HepG2 (cell line): Measurements from ENCODE around the gene TTLL1. TPM values are rescaled to one million over a fixed set of nuclear protein-coding genes. Genes with fewer than 3 reads are reported as not detected.

ENCODE experiments used
- ATAC-seq: fragments of 200-7000 bp; cut with Tn5 transposase; 3 replicates; pipeline ENCODE4 v1.9.1; 2020; ENCODE audit warnings: mild to moderate bottlenecking, moderate library complexity
- BruUV-seq: library from RNA; stranded (reverse); fragments of 400-500 nt; replicated peaks from 2 replicates; lab custom pipeline; 2021; lab: Mats Ljungman, UMichigan
- CTCF ChIA-PET: fragments of 300-600 bp; formaldehyde crosslinking; extraction: SDS; loops from one replicate; lab custom pipeline; 2021; ENCODE audit warnings: low total read pairs, inconsistent platforms, low intra/inter-chr PET ratio; lab: Yijun Ruan, JAX
- POLR2A ChIA-PET: fragments of 350-600 bp; sonication (Branson Sonifier 250); formaldehyde crosslinking; loops from one replicate; lab custom pipeline; 2020; ENCODE audit warnings: antibody characterized with exemption, inconsistent platforms; lab: Yijun Ruan, JAX
- DNase-seq: peaks from one replicate; pipeline ENCODE4 v3.0.0-alpha.2; 2015; ENCODE audit warnings: low spot score
- FAIRE-seq: peaks from 3 replicates; lab custom pipeline; 2011; peaks lifted over from hg19 to GRCh38; lab: Jason Lieb, UNC
- H2AFZ ChIP-seq: one replicate; pipeline ENCODE4 v1.6.1; 2011; ENCODE audit warnings: low read length, inconsistent platforms
- H3K27ac ChIP-seq: fragments of 300-600 bp; 3 replicates; pipeline ENCODE4 v1.8.0; 2011; ENCODE audit warnings: mixed run types, mild to moderate bottlenecking, mixed read lengths, low read length, inconsistent platforms; ENCODE audit not compliant: insufficient read depth; ENCODE audit errors: extremely low read length
- H3K27me3 ChIP-seq, 2 experiments: fragments of 200-600 bp in 1 of 2; 2 replicates in 1 of 2; 3 replicates in 1 of 2; pipeline versions ENCODE4 v1.6.0 to v1.8.0; 2011; ENCODE audit warnings: low read length in 2 of 2, mild to moderate bottlenecking in 2 of 2, moderate library complexity in 2 of 2, inconsistent platforms in 1 of 2; ENCODE audit not compliant: insufficient read depth in 2 of 2, control insufficient read depth in 1 of 2
- H3K36me3 ChIP-seq, 2 experiments: fragments of 200-600 bp in 1 of 2; replicated peaks in 1 of 2; 2 replicates in 1 of 2; 3 replicates in 1 of 2; pipeline versions ENCODE4 v1.5.1 to v1.8.0; 2011; ENCODE audit warnings: low read length in 2 of 2, inconsistent platforms in 1 of 2; ENCODE audit not compliant: insufficient read depth in 2 of 2, control insufficient read depth in 1 of 2
- H3K4me1 ChIP-seq: 2 replicates; pipeline ENCODE4 v1.5.1; 2012; ENCODE audit warnings: low read length, inconsistent platforms; ENCODE audit not compliant: insufficient read depth
- H3K4me2 ChIP-seq: 2 replicates; pipeline ENCODE4 v1.6.0; 2011; ENCODE audit warnings: low read depth, low read length, inconsistent platforms
- H3K4me3 ChIP-seq, 3 experiments: fragments of 200-600 bp in 1 of 3; sonication (generic), shearing (Covaris generic) in 1 of 3; replicated peaks in 1 of 3; 2 replicates each; pipeline ENCODE4 v1.5.1; 2011 to 2016; ENCODE audit warnings: low read length in 3 of 3, inconsistent platforms in 2 of 3, low read depth in 2 of 3, mild to moderate bottlenecking in 2 of 3, control low read depth in 1 of 3, mixed read lengths in 1 of 3; ENCODE audit not compliant: insufficient read depth in 1 of 3
- H3K79me2 ChIP-seq: one replicate; pipeline ENCODE4 v1.6.1; 2011; ENCODE audit warnings: low read length, inconsistent platforms; ENCODE audit not compliant: insufficient read depth
- H3K9ac ChIP-seq: 2 replicates; pipeline ENCODE4 v1.6.0; 2011; ENCODE audit warnings: mild to moderate bottlenecking, low read depth, low read length, inconsistent platforms; ENCODE audit not compliant: insufficient read depth
- H3K9me3 ChIP-seq: 2 replicates; pipeline ENCODE4 v1.5.1; 2012; ENCODE audit warnings: mild to moderate bottlenecking, low read length
- H4K20me1 ChIP-seq: 2 replicates; pipeline ENCODE4 v1.6.0; 2011; ENCODE audit warnings: inconsistent platforms, mild to moderate bottlenecking, low read length, moderate library complexity; ENCODE audit not compliant: insufficient read depth
- BCL3 ChIP-seq: sonication (generic); formaldehyde crosslinking; IDR thresholded peaks from 2 replicates; pipeline ENCODE4 v1.5.1; 2020; ENCODE audit warnings: mild to moderate bottlenecking, missing genetic modification reagents, moderate library complexity
- KIAA2018 ChIP-seq: sonication (generic); formaldehyde crosslinking; IDR thresholded peaks from 2 replicates; pipeline ENCODE4 v1.5.0; 2020; ENCODE audit warnings: mild to moderate bottlenecking, missing genetic modification reagents, borderline replicate concordance
- PITX1 ChIP-seq: sonication (generic); formaldehyde crosslinking; IDR thresholded peaks from 2 replicates; pipeline ENCODE4 v1.5.1; 2020; ENCODE audit warnings: mild to moderate bottlenecking, missing genetic modification reagents
- SETDB1 ChIP-seq: sonication (generic); formaldehyde crosslinking; IDR thresholded peaks from 2 replicates; pipeline ENCODE4 v1.5.1; 2020; ENCODE audit warnings: missing genetic modification reagents, mild to moderate bottlenecking, borderline replicate concordance
- SMAD3 ChIP-seq: sonication (generic); formaldehyde crosslinking; IDR thresholded peaks from 2 replicates; pipeline ENCODE4 v1.4.0; 2020; ENCODE audit warnings: missing genetic modification reagents
- SP140L ChIP-seq: sonication (generic); formaldehyde crosslinking; IDR thresholded peaks from 2 replicates; pipeline ENCODE4 v1.4.0; 2020; ENCODE audit warnings: missing genetic modification reagents, borderline replicate concordance
- THAP9 ChIP-seq: sonication (generic); formaldehyde crosslinking; IDR thresholded peaks from 2 replicates; pipeline ENCODE4; 2020; ENCODE audit warnings: missing genetic modification reagents, mild to moderate bottlenecking, borderline replicate concordance
- ZNF331 ChIP-seq: sonication (generic); formaldehyde crosslinking; IDR thresholded peaks from 2 replicates; pipeline ENCODE4 v1.4.0; 2020; ENCODE audit warnings: missing genetic modification reagents
- ZNF589 ChIP-seq: sonication (generic); formaldehyde crosslinking; conservative IDR thresholded peaks from 2 replicates; pipeline ENCODE4 v1.8.0; 2022; ENCODE audit warnings: mild to moderate bottlenecking, moderate library complexity, missing genetic modification reagents
- ZNF772 ChIP-seq: sonication (generic); formaldehyde crosslinking; IDR thresholded peaks from 2 replicates; pipeline ENCODE4 v1.5.0; 2020; ENCODE audit warnings: mild to moderate bottlenecking, missing genetic modification reagents
- WGBS: methylation state at CpG from one replicate; pipeline ENCODE4 v1.1.6; 2017; ENCODE audit warnings: low lambda C conversion rate; 5-methylcytosine and 5-hydroxymethylcytosine counted together
- in situ Hi-C: cut with HindIII; loops from 2 replicates; pipeline ENCODE4 v1.10.0; 2017; ENCODE audit warnings: low pct_unique_long_range_greater_than_20kb; ENCODE audit not compliant: extremely low pct_ligation_motif_present
- intact Hi-C: fragments of 100-400 bp; cut with micrococcal nuclease; formaldehyde crosslinking; loops from one replicate; pipeline ENCODE4 v1.10.0; 2022; ENCODE audit not compliant: unreplicated experiment
- polyA plus RNA-seq, 8 experiments: library from polyadenylated mRNA; depleted of rRNA in 3 of 8; stranded (reverse) in 7 of 8; unstranded in 1 of 8; fragments of >200 nt; fragmentation: Illumina TruSeq in 4 of 8; extraction: Trizol in 4 of 8; gene quantifications; 2 replicates each; pipeline versions ENCODE4 v1.2.1 to v1.2.3, GENCODE V29; 2011 to 2016; ENCODE audit warnings: low read depth in 4 of 8, missing spikeins in 1 of 8, mixed read lengths in 1 of 8; ENCODE audit not compliant: insufficient read depth in 1 of 8
- total RNA-seq, 5 experiments: library from RNA; depleted of rRNA; stranded (reverse); fragments of >200 nt; fragmentation: Illumina TruSeq; extraction: Trizol; gene quantifications; 2 replicates each; pipeline ENCODE4 v1.2.3, GENCODE V29; 2016; ENCODE audit warnings: low read depth in 1 of 5

Gene TTLL1
- total and polyA plus RNA-seq, 2 of the 13 experiments (the other 11 are each of a cell fraction or from before 2014, with no cell fraction given): 1.6 to 5.3 TPM

GRCh38 chr22:43057641-43058040, 31.6 kb downstream of the TTLL1 start (continued):
- TF ChIP-seq ZNF772 (CRISPR knock-in tag): no peak
- TF ChIP-seq PITX1 (CRISPR knock-in tag): no peak
- TF ChIP-seq SETDB1 (CRISPR knock-in tag): no peak
- TF ChIP-seq SMAD3 (CRISPR knock-in tag): no peak
- no peak for TF ChIP-seq ZNF331
- TF ChIP-seq SP140L (CRISPR knock-in tag): no peak

- WGBS: 88% methylated on average over 2 of the region's 7 CpGs
- Histone ChIP-seq H3K79me2 (no peaks in the 10 kb centered on the region), H3K36me3 (no peaks in the 10 kb centered on the region), H3K9me3 (no peaks in the 10 kb centered on the region), H3K27ac (no peak overlapping the region), H2AFZ (no peak overlapping the region), H3K4me3 (no peak overlapping the region), H4K20me1 (no peaks in the 10 kb centered on the region), H3K27me3 (no peaks in the 10 kb centered on the region), H3K4me2 (no peak overlapping the region), H3K9ac (no peak overlapping the region), H3K4me1 (peaks cover 21% of the 10 kb centered on the region)
- intact Hi-C loops: no loop called here
- DNase-seq: no peak
- peak; percentile 29; the same call in 1 of the 3 replicates for ATAC-seq
- in situ Hi-C loops: no loop called here
- CTCF ChIA-PET: interaction anchor here (1.0 to 1.2 kb wide), 2 partner anchors 63 to 186 kb away, joined by 3 to 4 read pairs; no protein-coding TSS in a partner anchor
- POLR2A ChIA-PET: no interaction called here
- FAIRE-seq: no peak
- no TSS peak for BruUV-seq
- no peak for TF ChIP-seq KIAA2018 (CRISPR knock-in tag)
- no peak for TF ChIP-seq THAP9 (CRISPR knock-in tag)
- no peak for TF ChIP-seq ZNF589 (CRISPR knock-in tag)
- no peak for TF ChIP-seq BCL3 (CRISPR knock-in tag)
Measured at GRCh38 chr22:43053176-43053575, 36.0 kb downstream of the TTLL1 start.
